Head of caudate nucleus (tissue), 42 donors: Measurements from ENCODE around the gene IFT25.

Experiments
- DNase-seq, 42 donors: peaks; one replicate each; pipeline versions ENCODE4 v3.0.0 to v3.0.0-alpha.2; 2020 to 2021; ENCODE audit warnings: mixed read lengths in 7 of 42
- intact Hi-C: fragments of 100-400 bp; cut with DNase I; formaldehyde crosslinking; loops from one replicate; pipeline ENCODE4 v1.15.0; 2022

IFT25 gene

DNA sequence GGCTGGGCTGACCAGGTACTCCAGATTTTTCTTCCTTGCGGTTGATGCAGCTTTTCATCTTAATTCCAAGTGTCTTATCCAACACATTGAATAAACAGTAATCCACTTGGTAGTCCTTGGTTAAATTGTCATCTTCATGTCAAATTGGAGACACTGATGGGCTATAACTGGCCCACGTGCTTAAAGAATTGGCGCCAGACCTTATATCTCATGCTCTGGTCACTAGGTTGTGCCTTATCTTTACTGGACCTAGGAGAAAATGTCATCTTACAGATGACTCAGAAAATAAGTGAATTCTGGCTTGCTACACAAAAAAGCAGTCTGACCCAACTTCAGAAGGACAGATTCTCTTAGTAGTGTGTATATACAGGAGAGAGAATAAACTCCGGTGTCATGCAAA, 16.9 kb upstream of the IFT25 start:
- DNase-seq: no peak
- intact Hi-C loops: no loop called here

DNA sequence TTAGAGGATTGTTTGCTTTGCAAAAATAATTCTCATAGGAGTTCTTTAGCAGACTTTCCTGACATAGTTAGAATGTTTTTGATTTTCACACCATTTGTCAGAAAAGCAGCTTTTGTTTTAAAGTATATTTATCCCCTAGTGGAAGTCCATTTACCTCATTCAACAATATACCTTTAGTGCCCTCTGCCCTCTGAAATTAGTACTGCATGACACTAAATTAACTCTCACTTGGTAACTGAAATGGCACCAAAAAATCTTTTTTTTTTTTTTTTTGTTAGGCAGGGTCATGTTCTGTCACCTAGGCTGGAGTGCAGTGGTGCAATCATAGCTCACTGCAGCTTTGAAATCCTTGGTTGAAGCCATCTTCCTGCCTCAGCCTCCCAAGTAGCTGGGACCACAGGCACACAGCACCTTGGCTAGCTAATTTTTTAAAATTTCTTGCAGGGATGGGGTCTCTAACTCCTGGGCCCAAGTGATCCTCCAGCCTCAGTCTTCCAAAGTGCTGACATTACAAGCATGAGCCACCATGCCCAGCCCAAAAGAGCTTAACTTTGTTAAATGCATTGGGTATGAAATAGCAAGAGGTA, 14.3 kb upstream of the IFT25 start:
- intact Hi-C loops: no loop called here

DNA sequence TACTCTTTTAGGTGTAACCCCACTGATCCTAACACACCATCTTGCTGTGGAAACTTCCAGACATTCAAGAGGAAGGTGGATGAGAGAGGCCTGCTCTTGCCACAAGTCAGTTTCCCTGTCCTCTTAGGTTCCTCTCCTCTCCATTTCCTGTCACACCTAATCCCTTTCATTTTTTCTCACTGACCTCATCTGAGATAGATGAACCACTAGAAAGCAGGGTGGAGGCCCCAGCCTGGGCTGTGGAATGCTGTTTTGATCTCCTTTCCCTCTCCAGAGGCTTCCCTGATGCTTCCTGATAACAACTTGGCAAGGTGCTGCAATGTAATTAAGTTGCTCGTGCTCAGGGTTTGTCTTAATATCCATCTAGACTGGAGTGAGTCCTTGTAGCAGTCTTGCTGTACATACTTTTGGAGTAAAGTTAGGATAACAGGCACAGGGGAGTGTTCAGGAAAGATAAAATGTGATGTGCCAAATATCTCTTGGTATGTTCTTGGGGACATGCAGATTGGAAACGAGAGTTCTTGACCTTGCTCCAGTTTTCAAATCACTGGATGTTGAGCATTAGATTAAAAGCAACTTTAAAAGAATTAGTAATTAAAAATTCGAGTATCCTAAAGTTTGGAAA, 11.8 kb upstream of the IFT25 start:
- no peak for DNase-seq
- intact Hi-C loops: no loop called here

More for the DNA sequence above, 14.3 kb upstream of the IFT25 start:
- DNase-seq: no peak

DNA sequence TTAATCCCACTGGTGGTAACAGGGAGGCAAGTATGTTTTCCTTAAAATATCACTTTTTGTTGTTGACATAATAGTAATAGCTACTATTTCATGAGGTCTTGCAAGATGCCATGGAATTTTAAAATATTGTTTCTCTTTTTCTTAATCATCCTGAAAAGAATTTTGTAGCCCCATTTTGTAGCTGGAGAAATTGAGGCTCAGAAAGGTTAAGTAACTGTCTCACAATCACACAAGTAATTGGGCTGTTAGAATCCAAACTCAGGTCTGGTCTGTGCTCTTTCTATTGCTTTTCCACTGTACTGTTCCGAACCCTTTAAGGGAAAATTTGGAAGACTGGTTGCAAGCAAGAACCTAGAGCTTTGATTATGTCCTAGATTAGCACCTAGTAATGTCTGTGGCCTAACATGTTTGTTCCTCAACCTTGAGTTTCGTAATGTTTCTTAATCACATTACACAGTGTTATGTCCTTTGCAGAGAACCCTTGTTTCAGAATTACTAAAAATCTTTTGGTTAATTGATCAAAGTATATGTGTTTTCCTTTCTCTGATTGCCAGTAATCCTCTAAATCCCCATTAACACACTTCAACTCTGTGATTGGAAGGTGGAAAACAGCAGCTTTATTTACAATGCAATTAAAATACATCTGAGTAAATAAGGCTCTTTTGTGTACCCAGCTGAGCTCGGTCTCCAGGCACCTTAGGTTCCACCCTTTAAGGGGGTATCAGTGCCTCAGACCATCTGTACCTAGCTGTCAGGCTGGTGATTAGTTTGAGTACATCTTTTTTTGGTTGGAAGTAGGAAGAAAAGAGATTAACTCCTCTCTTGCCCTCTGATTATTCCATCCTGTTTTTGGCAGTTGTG, 11.0 kb upstream of the IFT25 start:
- DNase-seq: no peak
- intact Hi-C loops: no loop called here

DNA sequence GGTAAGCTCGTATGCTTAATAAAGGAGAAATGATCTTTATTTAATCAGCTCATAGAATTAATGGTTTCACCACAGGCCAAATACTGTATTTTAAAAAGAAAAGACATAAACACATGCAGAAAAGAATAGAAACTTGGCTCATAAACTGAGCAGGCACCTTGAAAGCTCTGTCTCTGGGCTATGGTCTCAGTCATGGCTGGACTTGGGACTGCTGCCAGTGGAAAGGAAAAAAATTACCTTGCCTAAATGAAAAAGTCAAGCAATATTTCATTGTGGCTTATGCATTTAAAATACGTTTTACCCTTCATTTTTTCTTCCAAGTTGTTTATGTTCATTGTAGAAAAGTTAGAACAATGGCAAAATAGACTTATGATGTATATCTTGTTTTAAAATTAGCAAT, 8.6 kb upstream of the IFT25 start:
- intact Hi-C loops: no loop called here
- DNase-seq: no peak

DNA sequence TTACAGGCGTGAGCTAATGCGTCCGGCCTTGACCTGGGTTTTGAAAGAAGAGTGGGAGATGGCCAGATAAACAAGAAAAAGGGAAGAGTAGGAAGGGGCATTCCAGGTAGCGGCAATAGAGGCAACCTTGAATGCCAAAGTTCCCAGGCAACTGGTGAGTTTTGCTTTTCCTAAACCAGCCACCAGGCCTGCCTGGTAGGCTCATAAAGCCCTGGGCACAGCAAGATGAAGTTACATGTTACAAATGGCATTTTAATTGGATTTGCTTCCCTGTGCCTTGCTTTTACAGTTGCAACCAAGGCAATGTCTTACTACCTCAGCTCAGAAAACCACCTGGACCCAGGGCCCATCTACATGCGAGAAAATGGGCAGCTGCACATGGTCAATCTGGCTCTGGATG, 6.2 kb upstream of the IFT25 start:
- no peak for DNase-seq
- intact Hi-C loops: no loop called here

DNA sequence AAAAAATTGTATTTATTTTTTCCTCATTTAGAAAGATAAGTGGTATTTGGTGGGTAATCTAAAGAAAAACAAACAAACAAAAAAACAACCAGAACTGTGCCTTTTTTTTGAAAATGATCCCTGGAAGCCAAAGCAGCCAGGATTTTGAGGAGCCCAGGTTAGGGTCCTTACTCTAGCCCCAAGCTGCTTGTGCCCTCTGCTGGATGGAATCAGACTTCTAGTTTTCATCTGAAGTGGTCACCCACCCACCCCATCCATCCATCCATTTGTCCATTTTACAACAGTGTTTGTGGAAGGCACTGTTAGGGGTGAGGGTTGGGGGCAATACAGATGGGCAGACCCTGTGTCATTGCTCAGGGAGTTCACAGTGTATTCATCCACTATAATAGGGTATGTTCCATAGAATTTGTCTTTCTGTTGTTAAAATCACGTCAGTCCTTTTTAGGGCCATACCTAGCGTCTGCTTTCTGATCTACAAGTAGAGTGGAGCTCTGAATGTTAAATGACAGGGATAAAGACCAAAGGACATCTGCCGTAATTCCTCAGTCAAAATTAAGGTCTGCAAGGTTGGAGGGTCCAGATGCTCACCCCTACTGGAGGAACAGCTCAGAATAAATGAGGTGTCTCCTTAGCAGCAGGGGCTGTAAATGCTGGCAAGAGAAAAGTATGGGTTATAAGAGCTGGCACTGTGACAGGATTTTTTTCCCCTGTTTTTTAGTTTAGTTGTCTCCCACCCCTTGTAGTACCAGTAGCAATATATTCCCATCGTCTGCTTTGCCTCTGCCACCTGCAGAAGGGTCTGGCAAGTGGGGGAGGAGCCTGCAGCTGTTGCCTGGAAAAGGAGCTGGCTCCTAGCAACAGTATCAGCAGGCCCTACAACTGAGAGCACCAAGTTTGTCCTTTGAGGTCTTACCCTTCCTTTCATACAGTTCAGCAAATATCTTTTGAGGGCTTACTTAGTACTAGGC, 3.8 kb upstream of the IFT25 start:
- intact Hi-C loops: loop anchor here (5.0 to 10.0 kb wide), 3 partner anchors 57 to 112 kb away; partner anchors contain the start of genes DIO1, NDC1, TCEANC2 and TMEM59
- peak in 22 of 42 donors; percentile 14 to 75 (median 36) for DNase-seq

DNA sequence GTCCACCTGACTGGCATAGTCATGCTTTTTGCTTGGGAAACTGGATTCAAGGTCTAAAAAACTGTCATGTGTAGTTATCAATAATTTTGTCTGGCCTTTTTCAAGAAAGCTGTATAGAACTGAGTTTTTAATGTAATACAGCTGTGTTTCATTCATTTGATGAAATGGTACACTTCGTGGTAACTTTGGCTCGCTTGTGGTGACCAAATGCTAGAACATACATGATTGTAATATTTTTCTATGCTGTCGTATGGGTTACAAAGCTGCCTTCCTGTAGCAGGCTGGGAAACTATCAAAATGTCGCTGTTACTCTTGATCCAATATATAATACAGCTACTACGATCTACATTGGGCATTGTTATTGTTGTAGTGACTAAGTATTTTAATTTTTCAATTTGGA, 2.8 kb upstream of the IFT25 start:
- intact Hi-C loops: loop anchor here (5.0 to 10.0 kb wide), 3 partner anchors 56 to 111 kb away; partner anchors contain the start of genes DIO1, NDC1, TCEANC2 and TMEM59
- DNase-seq: no peak

DNA sequence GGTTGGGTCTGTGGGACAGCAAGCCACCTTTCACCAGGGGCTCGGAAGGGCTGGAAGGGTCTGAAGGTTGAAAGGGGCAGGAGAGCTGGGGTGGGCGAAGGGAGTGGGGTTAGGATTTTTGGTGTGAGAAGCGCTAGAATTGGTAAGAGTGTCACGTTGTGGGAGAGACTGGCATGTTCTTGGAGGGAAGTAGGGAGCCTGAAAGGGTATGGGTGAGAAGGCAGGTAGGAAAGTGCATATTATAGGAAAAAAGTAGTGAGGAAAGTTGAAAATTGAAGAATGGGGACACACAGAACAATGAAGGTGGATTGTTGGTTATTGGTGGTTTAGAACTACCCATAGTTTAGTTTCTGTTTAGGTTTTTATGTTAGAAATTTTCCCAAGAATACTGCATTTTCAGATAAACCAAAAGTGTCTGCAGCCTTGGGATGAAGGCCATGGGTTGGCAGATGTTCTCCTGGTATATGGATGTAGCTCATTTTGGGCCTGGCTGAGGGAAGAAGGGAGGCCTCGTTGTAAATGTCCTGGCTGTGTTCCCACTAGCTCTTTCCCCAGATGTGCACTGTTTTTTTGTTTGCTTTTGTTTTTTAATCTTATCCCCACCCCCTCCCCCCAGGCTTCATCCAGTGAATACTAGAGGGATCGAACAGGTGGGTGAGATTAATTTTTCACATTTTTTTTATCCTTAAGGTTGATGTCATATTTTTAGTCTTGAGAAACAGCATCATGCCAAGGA, 1.8 kb upstream of the IFT25 start:
- no peak for DNase-seq
- intact Hi-C loops: loop anchor here (5.0 to 10.0 kb wide), 3 partner anchors 55 to 110 kb away; partner anchors contain the start of genes DIO1, NDC1, TCEANC2 and TMEM59

DNA sequence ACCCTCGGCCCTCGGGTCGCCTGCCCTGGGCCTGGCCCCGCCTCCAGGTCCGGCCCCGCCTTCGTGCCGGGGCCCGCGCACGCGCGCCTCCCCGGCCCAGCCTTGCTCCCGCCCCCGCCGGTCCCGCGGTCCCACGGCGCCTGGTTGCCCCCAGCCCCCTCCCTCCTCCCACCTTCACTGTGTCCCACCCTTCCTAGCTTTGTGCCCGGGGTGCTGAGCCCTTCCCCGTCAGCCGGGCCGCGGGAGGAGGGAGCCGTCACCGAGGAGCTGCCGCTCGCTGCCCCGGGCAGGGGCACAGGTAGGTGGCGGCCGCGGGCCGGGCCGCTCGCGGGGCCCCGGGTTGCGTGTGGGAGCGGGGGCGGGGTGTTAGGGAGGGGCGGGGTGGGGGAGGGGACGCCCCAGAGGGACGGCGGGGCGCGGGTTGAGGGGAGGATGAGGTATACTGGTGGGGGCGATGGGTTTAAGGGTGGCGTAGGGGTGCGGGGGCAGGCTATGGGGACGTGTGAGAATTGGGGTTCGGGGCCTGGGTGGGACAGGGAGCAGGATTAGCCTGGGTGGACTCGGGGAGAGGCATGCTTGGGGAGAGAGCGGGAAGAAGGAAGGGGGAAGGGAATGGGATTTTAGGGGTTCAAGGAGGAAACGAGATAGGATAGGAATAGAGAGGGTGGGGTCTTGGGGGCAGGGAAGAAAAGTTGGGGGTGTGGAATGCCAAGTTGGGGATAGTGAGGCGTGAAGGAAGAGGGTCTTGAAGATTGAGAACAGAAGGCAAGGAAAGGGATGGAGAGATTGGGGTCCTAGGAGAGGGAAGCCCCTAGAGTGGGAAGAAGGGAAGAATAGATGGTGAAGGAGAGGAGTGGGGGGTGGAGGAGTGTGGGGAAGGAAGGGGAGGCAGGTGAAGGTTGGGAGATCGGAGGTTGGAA, 1.0 kb upstream of the IFT25 start, which contains the start of gene LRRC42:
Gene LRRC42, plus strand, starts transcription at position 99 of the 920 bp plus-strand sequence. CDS start 5,650 bp downstream, outside the sequence.
- peak in 2 of 42 donors; percentile 85 to 91 for DNase-seq
- intact Hi-C loops: loop anchor here (5.0 to 10.0 kb wide), 3 partner anchors 54 to 109 kb away; partner anchors contain the start of genes DIO1, NDC1, TCEANC2 and TMEM59

DNA sequence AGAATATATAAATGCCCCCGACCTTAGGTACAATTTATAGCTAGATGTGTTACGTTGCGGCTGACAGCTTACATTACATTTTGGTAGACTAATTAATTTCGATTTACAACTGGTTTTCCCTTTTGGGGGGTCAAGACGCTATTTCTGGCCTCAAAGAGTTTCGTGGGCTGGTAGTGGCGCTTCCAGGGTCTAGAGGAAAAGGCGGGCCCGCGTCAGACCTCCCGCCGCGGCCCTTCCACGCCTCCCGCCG, 391 bp downstream of the IFT25 start:
- DNase-seq: no peak
- intact Hi-C loops: loop anchor here (5.0 to 10.0 kb wide), 3 partner anchors 53 to 110 kb away; partner anchors contain the start of genes DIO1, NDC1, TCEANC2 and TMEM59

DNA sequence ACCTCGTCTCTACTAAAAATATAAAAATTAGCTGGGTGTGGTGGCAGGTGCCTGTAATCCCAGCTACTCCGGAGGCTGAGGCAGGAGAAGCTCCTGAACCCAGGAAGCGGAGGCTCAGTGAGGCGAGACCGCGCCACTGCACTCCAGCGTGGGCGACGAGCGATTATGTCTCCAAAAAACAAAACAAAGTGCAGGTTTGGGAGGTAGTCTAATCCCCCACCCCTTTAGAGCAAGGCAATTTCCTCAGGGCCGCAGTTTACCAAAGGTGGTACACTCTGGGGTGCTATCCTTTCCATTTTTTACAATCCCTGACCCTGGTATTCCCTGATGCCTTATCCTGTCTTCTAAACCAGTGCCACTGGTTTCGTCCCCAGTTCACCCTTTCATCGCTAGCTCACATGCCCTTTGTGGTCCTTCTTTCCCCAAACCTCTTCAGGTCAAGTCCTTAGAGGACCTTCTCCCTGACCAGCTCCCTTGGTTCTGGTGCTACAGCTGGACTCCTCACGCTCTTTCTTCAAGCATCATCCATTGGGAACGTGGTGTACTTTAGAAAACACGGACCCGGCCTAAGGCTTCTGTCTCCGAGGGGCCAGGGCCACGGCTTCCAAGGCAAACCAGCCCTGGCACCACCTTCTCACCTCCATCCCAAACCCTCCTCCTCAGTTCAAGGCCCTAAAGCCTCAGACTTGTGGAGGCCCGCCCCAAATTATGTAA, 873 bp downstream of the IFT25 start:
- no peak for DNase-seq
- intact Hi-C loops: loop anchor here (5.0 to 10.0 kb wide), 3 partner anchors 52 to 110 kb away; partner anchors contain the start of genes DIO1, NDC1, TCEANC2 and TMEM59

DNA sequence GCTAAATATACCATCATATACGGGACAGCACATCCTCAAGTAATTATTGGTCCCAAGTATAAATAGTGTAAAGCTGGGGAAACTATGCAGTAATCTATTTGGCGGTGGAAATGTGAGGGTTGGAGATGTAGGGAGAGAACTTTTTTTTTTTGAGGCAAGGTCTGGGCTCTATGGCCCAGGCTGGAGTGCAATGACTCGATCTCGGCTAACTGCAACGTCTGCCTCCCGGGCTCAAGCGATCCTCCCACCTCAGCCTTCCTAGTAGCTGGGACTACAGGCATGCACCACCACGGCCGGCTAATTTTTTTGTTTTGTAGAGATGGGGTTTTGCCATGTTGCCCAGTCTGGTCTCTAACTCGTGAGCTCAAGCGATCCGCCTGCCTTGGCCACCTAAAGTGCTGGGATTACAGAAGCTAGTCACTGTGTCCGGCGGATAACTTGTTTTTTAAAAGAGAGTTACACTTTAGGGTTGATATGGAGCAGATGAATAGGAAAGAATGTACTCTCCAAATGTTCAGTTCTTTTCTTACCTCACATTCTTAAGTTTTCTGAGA, 1.9 kb downstream of the IFT25 start:
- intact Hi-C loops: loop anchor here (10.0 kb wide), 1 partner anchor 111 kb away; the partner anchor contains the start of genes TCEANC2 and TMEM59
- no peak for DNase-seq

DNA sequence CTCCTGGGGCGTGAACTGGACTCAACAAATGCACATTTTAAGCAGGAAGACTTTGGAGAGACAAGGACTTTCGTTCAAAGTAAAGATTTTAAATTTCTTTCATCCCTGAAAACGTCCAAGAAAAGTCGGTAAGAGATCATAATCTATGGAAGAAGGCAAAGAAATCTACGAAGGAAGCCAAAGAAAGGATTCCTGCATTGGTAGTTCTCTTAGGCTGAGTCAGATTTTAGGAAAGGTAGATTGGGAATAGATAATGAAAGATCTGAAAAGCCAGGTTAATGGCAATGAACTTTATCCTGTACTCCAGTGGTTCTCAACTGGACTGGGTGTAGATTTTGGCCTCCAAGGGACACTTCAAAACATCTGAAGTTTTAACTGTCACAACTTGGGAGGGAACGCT, 2.4 kb downstream of the IFT25 start:
- no peak for DNase-seq
- intact Hi-C loops: loop anchor here (10.0 kb wide), 1 partner anchor 112 kb away; the partner anchor contains the start of genes TCEANC2 and TMEM59

DNA sequence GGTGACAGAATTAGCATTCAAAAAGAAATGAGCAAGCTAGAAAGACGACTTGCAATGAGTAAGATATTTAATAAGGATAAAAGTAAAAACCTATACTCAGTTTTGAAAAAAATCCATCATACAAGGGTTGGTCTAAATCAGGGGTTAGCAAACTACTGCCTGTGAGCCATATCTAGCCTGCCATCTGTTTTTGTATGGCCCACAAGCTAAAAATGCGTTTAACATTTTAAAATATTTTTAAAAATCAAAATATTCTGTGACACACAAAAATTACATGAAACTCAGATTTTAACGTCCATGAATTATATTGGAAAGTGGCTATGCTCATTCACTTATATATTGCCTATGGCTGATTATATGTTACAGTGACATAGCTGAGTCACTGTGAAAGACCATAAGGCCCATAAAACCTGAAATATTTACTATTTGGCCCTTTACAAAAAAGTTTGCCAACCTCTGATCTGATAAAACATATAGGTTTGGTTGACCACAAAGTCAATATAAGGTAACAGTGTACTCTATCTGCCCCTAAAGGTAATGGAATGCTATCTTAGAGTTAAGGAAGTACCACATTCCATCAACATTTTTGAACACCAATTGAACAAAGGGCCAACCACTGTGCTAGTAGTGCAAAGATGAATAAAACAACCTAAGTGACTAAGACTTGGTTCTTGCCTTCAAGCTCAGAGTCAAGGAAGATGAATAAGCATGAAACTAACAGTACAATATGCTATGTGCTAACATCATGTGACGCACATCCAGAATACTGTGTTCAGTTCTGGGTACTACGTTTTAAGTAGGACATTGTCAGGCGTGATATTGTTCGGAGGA, 3.2 kb downstream of the IFT25 start:
- no peak for DNase-seq
- intact Hi-C loops: loop anchor here (10.0 kb wide), 1 partner anchor 112 kb away; the partner anchor contains the start of genes TCEANC2 and TMEM59
